HG03097 (cell line): ENCODE measurements around the gene RFX8.
"Not testable (repeated sequence)": the region's sequence is repeated elsewhere in the genome, so short reads cannot be mapped to it uniquely, and the experiment has no call there.

ENCODE experiments used
- ATAC-seq: cut with Tn5 transposase; IDR thresholded peaks from one replicate; pipeline ENCODE4 v1.9.1; 2021; ENCODE audit not compliant: unreplicated experiment, low FRiP score

The RFX8 gene

GRCh38 chr2:101355401-101356054 is 119.4 kb downstream of the RFX8 start:
- ATAC-seq: no peak

DNA sequence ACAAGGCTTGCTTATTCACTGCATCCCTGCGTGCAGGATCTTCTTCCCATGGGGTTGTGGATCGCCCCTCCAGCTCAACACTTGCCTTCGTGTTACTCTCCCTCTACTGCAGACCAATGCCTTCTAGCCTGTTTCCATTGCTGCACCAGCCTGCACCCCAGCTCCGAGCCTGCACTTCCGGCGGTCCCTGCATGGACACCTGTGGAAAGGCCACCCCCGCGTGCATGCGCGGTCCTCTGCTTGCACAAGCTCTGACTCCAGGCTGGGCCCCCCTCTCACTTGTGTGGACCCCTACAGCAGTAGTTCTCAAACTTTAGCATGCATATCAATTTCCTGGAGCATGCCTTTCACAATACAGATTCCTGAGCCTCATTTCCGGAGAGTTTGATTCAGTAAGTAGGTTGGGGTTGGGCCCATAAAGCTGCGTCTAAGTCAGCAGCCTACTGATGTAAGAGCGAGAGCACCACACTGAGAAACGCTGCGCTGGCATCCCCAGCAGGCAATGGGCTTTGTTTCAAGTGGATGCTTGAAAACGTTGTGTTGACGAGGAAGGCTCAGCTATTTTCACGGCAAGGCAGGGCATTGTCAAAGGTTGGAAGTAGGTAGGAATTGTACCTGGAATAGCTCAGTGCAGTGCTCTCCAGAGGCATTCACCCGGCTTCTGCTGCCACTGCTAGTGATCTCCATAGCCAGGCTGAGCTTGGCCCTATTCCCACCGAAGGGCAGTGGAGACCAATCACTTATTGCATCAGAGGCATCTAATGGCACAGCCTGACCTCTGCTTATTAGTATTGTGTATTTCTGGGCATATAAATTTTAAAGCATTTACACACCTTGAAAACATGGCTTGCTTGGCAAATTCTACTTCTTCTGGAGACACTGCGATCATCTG is 120.2 kb downstream of the RFX8 start:
- no peak for ATAC-seq

- ATAC-seq: not testable (repeated sequence)
Measured at GRCh38 chr2:101352631-101353030, 122.3 kb downstream of the RFX8 start.

DNA sequence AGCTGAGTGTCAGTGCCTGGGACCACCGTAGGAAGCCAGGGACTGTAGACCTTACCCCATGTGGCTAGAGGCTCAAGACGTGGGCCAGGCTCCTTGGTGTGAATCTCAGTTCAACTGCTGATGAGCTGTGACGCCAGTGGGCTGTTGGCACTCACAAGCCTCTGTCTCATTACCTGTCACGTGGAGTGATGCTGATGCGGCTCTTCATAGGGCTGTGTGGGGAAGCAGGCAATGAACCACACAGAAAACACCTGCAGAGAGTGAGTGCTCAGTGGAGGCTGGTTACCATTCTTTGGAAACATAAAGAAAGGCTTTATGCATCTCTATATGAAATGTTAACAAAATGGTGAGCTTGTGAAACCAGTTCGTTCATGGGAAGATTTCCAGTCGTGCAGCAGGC is 123.7 kb downstream of the RFX8 start:
- ATAC-seq: no peak

- ATAC-seq: no peak
Measured at GRCh38 chr2:101349893-101350662, 124.8 kb downstream of the RFX8 start.

GRCh38 chr2:101348883-101349282 is 126.0 kb downstream of the RFX8 start:
- ATAC-seq: no peak
